Stimulated activated CD4-positive, alpha-beta T cell treated with anti-CD3 and anti-CD28 coated beads, Interleukin-1b, Interleukin-23, amount 100 ng/mL, for 48 hours (primary cell): Measurements from ENCODE around the gene CATSPERD.
"Not testable (repeated sequence)": the region's sequence is repeated elsewhere in the genome, so short reads cannot be mapped to it uniquely, and the experiment has no call there.

Source experiments
- DNase-seq: peaks from one replicate; pipeline ENCODE4 v3.0.0-alpha.2; 2020

Gene CATSPERD

GRCh38 chr19:5686326-5686646 lies 34.2 kb upstream of the CATSPERD start:
- no peak for DNase-seq

- DNase-seq: peak; percentile 99
These were observed 33.6 kb upstream of the CATSPERD start for GRCh38 chr19:5686647-5687359.

GRCh38 chr19:5687360-5688198 lies 32.9 kb upstream of the CATSPERD start:
- DNase-seq: no peak

- DNase-seq: not testable (repeated sequence)
These were observed 32.1 kb upstream of the CATSPERD start for GRCh38 chr19:5688262-5688881.

- DNase-seq: peak; percentile 99
These were observed 30.1 kb upstream of the CATSPERD start, which contains the start of gene RPL36 for GRCh38 chr19:5690125-5690954. RPL36 (plus strand) TSS chr19:5690295; CDS start chr19:5690508, 213 bp downstream.

GRCh38 chr19:5690955-5691821 lies 29.2 kb upstream of the CATSPERD start:
- peak; percentile 73 for DNase-seq

- peak; percentile 47 for DNase-seq
These were observed 28.4 kb upstream of the CATSPERD start for GRCh38 chr19:5691822-5692722.

- no peak for DNase-seq
These were observed 27.7 kb upstream of the CATSPERD start for GRCh38 chr19:5692723-5693194.

- DNase-seq: no peak
These were observed 27.0 kb upstream of the CATSPERD start for GRCh38 chr19:5693195-5694166.

GRCh38 chr19:5694167-5694955 lies 26.1 kb upstream of the CATSPERD start:
- no peak for DNase-seq

GRCh38 chr19:5694956-5695648 lies 25.3 kb upstream of the CATSPERD start:
- DNase-seq: no peak

- DNase-seq: no peak
These were observed 24.7 kb upstream of the CATSPERD start for GRCh38 chr19:5695649-5696195.

GRCh38 chr19:5696196-5697021 lies 24.0 kb upstream of the CATSPERD start:
- no peak for DNase-seq

- DNase-seq: no peak
These were observed 23.2 kb upstream of the CATSPERD start for GRCh38 chr19:5697022-5697889.

- DNase-seq: no peak
These were observed 22.4 kb upstream of the CATSPERD start for GRCh38 chr19:5697890-5698634.
